IPS-20b (cell line): ENCODE data around the gene ADARB2.

Experiments used
- H3K27ac ChIP-seq: one replicate; pipeline ENCODE4 v1.5.1; 2013; ENCODE audit warnings: low read length
- H3K27me3 ChIP-seq: 2 replicates; pipeline ENCODE4 v1.6.1; 2013; ENCODE audit warnings: mild to moderate bottlenecking, low read length, inconsistent platforms; ENCODE audit not compliant: insufficient read depth
- H3K36me3 ChIP-seq: 2 replicates; pipeline ENCODE4 v1.6.1; 2013; ENCODE audit warnings: low read depth, mild to moderate bottlenecking, inconsistent platforms, low read length, moderate library complexity; ENCODE audit not compliant: insufficient read depth
- H3K4me1 ChIP-seq: 2 replicates; pipeline ENCODE4 v1.6.1; 2013; ENCODE audit warnings: mild to moderate bottlenecking, control low read depth, inconsistent platforms, low read length, moderate library complexity; ENCODE audit not compliant: insufficient read depth
- H3K4me3 ChIP-seq: 2 replicates; pipeline ENCODE4 v1.5.1; 2013; ENCODE audit warnings: mild to moderate bottlenecking, low read length, inconsistent platforms
- H3K9ac ChIP-seq: 2 replicates; pipeline ENCODE4 v1.6.1; 2013; ENCODE audit warnings: low read depth, mild to moderate bottlenecking, inconsistent platforms, low read length, moderate library complexity
- H3K9me3 ChIP-seq: 2 replicates; pipeline ENCODE4 v1.6.1; 2013; ENCODE audit warnings: mild to moderate bottlenecking, low read depth, low read length, inconsistent platforms; ENCODE audit not compliant: insufficient read depth

ADARB2 gene

DNA sequence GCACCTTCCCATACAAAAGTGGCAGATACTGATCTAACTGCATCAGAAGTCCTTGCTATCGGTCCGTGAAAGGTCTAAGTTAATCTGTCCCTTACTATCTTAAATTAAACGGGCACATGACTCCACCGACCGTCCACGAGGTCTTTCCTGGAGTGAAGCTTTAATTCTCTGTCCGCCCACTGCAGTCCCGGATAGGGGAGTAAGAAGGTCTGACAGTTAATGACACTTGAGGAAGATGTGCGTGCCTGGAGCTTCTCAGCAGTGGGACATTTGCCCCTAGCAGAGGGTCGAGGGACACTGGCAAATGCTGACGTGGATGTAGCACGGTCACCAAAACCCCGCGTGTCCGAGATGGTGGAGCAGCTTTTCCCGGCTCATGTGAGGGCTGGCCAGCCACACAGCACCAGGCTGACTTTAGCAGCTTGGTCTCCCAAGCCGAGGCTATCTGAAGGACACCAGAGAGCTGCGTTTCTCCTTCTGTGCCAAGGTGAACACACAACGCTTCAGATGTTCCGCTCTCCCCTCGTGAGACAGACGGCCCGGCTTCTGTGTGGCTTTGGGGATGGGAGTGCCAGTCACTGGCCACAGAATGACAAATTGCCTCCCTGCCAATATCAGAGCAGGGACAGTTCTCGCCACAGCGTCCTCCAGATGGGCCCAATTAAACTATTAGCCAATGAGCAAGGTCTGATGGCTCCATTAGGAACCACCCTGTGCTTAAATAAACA, 86.6 kb downstream of the ADARB2 start:
- no peaks in the 10 kb centered on the region for H3K9me3 ChIP-seq
- H3K27ac ChIP-seq = no peak overlapping the region
- no peaks in the 10 kb centered on the region for H3K27me3 ChIP-seq
- no peak overlapping the region for H3K9ac ChIP-seq
- no peaks in the 10 kb centered on the region for H3K4me1 ChIP-seq
- H3K36me3 ChIP-seq = no peaks in the 10 kb centered on the region
- no peak overlapping the region for H3K4me3 ChIP-seq

DNA sequence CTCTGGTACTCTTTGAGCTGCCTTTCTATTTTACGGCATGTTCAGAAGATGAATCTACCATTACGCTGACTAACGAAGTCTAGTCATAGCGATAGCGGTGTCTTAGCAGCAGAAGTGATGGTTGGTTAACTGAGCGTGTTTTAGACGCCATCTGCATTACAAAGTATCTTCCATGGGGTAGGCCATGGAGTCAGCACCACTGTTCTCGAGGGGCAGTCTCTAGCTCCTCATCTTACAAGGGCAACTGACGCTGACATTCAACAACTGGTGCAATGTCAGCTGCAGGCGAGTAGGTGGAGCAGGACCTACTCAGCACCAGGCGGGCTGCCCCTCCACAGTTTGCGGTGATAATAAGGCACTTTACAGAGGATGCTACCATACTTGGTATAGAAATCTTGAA, 88.7 kb downstream of the ADARB2 start:
- no peaks in the 10 kb centered on the region for H3K9me3 ChIP-seq

GRCh38 chr10:1646332-1646731, 91.0 kb downstream of the ADARB2 start:
- Histone ChIP-seq H3K27ac (no peak overlapping the region), H3K36me3 (no peaks in the 10 kb centered on the region), H3K9ac (no peak overlapping the region), H3K4me1 (no peaks in the 10 kb centered on the region), H3K4me3 (no peak overlapping the region), H3K9me3 (no peaks in the 10 kb centered on the region), H3K27me3 (0 out of 2 replicates have a peak, but pooled peaks cover 6% of the 10 kb centered on the region)

More for the DNA sequence above, 88.7 kb downstream of the ADARB2 start:
- Histone ChIP-seq H3K9ac (no peak overlapping the region), H3K4me1 (no peaks in the 10 kb centered on the region), H3K36me3 (no peaks in the 10 kb centered on the region), H3K27me3 (0 out of 2 replicates have a peak, but pooled peaks cover 6% of the 10 kb centered on the region), H3K27ac (no peak overlapping the region), H3K4me3 (no peak overlapping the region)

DNA sequence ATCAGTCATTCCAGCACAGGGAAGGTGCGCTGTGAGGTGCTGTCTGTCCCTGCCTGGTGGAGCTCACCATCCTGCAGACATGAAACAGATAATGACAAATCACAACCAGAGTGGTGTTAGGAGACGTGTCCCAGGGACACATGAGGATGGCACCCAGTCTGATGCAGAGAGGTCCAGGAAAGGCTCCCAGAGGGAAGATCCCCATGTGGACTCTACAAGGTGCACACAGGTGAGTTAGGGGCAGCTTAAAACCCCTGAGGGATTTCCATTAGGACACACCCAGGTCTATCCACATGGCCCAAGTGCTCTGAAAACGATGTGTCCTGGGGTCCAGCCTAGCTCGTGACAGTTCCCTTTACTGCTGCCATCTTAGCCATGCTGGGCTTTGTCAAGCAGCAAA, 91.4 kb downstream of the ADARB2 start:
- Histone ChIP-seq H3K27ac (no peak overlapping the region), H3K4me3 (no peak overlapping the region), H3K4me1 (no peaks in the 10 kb centered on the region), H3K9ac (no peak overlapping the region), H3K27me3 (0 out of 2 replicates have a peak, but pooled peaks cover 6% of the 10 kb centered on the region), H3K9me3 (no peaks in the 10 kb centered on the region), H3K36me3 (no peaks in the 10 kb centered on the region)

DNA sequence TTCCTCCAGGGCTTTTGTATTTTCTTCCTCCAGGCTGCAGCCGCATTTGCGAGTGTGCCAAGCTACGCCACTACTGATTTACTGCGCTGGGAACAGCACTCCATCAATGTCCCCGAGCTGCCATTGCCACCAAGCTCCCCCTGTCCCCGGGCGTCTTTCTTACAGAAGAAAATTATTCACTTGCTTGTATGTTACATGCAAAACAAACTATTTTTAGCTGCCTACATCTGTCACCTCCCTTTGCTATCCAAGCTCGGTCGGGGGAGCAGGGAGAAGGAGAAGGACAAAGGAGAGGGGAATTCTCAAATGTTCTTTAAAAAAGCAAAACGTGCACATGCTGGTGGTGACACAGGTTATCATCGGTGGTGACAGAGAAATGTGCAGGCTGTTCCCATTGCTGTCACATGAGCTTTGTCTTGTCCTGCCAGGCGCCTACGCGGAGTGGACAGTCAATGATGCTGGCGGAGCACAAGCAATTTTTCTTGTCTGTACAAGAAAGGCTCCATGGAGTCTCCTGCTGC, 93.1 kb downstream of the ADARB2 start:
- Histone ChIP-seq H3K4me1 (no peaks in the 10 kb centered on the region), H3K4me3 (no peak overlapping the region), H3K9me3 (no peaks in the 10 kb centered on the region), H3K36me3 (no peaks in the 10 kb centered on the region), H3K27me3 (0 out of 2 replicates have a peak, but pooled peaks cover 6% of the 10 kb centered on the region), H3K27ac (no peak overlapping the region), H3K9ac (no peak overlapping the region)

DNA sequence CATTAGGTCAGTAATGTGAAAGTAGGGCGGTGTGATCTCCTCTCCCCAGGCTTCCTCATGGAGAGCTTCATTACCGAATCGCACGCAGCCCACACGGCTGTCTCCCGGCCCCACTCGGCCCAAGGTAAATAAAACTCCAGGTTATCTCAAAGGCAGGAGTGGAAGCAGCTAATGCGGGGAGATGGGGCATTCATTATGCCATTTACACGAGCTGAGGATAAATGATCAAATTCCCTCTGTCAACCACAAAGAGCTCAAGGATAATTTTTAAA, 93.5 kb downstream of the ADARB2 start:
- H3K4me3 ChIP-seq = no peak overlapping the region
- no peaks in the 10 kb centered on the region for H3K9me3 ChIP-seq
- no peaks in the 10 kb centered on the region for H3K4me1 ChIP-seq
- H3K27me3 ChIP-seq = 0 out of 2 replicates have a peak, but pooled peaks cover 6% of the 10 kb centered on the region
- H3K9ac ChIP-seq = no peak overlapping the region
- no peaks in the 10 kb centered on the region for H3K36me3 ChIP-seq
- no peak overlapping the region for H3K27ac ChIP-seq

- no peaks in the 10 kb centered on the region for H3K9me3 ChIP-seq
- no peak overlapping the region for H3K27ac ChIP-seq
- no peaks in the 10 kb centered on the region for H3K4me1 ChIP-seq
- H3K4me3 ChIP-seq = no peak overlapping the region
- no peaks in the 10 kb centered on the region for H3K36me3 ChIP-seq
- 0 out of 2 replicates have a peak, but pooled peaks cover 9% of the 10 kb centered on the region for H3K27me3 ChIP-seq
- H3K9ac ChIP-seq = no peak overlapping the region
Measured at GRCh38 chr10:1643161-1643907, 94.0 kb downstream of the ADARB2 start.

DNA sequence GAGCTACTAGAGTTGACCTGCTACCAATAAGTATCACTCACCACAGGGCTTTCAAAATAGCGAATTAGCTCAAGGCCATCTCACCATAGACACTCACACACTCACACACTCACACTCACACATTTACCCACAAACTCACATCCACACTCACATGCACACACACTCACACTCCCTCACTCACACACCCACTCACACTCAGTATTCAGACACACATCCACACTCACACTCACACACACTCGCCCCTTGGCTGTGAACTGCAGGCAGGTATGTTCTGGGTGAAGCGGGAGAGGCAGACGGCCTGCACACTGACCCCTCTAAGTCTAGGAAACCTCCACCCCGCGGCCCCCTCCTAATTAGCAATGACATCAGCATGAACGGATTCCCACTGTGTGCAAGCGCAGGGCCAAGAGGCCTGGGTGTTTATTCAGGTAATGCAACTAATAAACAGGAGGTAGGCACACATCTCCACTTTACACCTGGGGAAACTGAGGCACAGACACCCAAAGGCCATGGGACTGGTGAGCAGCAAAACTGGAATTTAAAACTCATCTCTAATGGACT, 94.6 kb downstream of the ADARB2 start:
- Histone ChIP-seq H3K9ac (no peak overlapping the region), H3K9me3 (no peaks in the 10 kb centered on the region), H3K4me1 (no peaks in the 10 kb centered on the region), H3K27ac (no peak overlapping the region), H3K4me3 (no peak overlapping the region), H3K27me3 (0 out of 2 replicates have a peak, but pooled peaks cover 9% of the 10 kb centered on the region), H3K36me3 (no peaks in the 10 kb centered on the region)

- Histone ChIP-seq H3K9me3 (no peaks in the 10 kb centered on the region), H3K4me1 (no peaks in the 10 kb centered on the region), H3K27ac (no peak overlapping the region), H3K9ac (no peak overlapping the region), H3K4me3 (no peak overlapping the region), H3K27me3 (0 out of 2 replicates have a peak, but pooled peaks cover 9% of the 10 kb centered on the region), H3K36me3 (no peaks in the 10 kb centered on the region)
Measured at GRCh38 chr10:1641402-1641801, 95.9 kb downstream of the ADARB2 start.

DNA sequence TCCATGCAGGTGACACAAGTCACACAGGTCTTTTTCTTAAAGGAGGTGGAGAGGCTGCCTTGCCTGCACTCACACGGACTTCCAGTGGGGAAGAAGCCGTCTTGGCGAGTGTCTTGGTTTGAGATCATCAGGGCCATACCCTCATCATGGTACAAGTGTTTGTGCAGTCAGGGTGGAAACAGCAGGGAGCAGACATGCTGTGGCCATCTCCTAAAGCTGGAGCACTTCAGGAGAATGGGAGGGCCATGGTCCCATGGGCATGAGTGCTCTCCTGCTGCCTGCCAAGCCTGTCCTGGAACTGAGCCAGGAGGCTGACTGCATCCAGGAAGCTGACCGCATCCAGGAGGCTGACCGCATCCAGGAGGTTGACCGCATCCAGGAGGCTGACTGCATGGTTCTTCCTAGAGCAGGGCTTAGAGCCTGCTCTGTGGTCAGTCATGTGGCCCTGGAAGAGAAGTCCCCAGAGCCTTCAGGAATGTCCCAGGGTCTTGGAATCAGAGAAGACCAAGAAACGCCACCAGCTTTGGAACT, 98.4 kb downstream of the ADARB2 start:
- H3K9me3 ChIP-seq = no peaks in the 10 kb centered on the region
- H3K27ac ChIP-seq = no peak overlapping the region
- H3K9ac ChIP-seq = no peak overlapping the region
- no peak overlapping the region for H3K4me3 ChIP-seq
- H3K4me1 ChIP-seq = no peaks in the 10 kb centered on the region
- H3K36me3 ChIP-seq = no peaks in the 10 kb centered on the region
- 0 out of 2 replicates have a peak, but pooled peaks cover 3% of the 10 kb centered on the region for H3K27me3 ChIP-seq

- Histone ChIP-seq H3K9ac (no peak overlapping the region), H3K4me1 (no peaks in the 10 kb centered on the region), H3K9me3 (no peaks in the 10 kb centered on the region), H3K4me3 (no peak overlapping the region), H3K27me3 (0 out of 2 replicates have a peak, but pooled peaks cover 3% of the 10 kb centered on the region), H3K27ac (no peak overlapping the region), H3K36me3 (no peaks in the 10 kb centered on the region)
Measured at GRCh38 chr10:1635340-1635739, 102.0 kb downstream of the ADARB2 start.
